ENCODE results near the gene IGF1.

The IGF1 gene

DNA sequence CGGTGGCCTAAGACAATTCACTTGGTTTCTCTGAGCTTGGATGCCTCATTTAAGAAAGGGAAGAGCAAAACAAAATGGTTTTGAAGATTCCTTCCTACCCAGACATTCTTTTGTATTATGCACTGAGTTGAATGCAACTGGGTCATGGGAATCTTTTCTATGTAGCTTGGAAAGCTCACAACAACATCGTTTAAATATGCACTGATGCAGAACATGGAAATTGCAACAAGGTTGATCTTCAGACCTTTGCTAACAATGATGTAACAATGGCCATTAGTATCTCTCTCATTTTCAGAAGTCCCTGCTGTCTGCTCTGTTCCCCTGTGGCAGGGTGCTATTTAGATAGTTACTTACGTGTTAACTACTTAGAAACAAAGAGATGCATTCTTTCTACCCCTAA, 30.1 kb upstream of the IGF1 start:
- TF ChIP-seq, protein P1, sequence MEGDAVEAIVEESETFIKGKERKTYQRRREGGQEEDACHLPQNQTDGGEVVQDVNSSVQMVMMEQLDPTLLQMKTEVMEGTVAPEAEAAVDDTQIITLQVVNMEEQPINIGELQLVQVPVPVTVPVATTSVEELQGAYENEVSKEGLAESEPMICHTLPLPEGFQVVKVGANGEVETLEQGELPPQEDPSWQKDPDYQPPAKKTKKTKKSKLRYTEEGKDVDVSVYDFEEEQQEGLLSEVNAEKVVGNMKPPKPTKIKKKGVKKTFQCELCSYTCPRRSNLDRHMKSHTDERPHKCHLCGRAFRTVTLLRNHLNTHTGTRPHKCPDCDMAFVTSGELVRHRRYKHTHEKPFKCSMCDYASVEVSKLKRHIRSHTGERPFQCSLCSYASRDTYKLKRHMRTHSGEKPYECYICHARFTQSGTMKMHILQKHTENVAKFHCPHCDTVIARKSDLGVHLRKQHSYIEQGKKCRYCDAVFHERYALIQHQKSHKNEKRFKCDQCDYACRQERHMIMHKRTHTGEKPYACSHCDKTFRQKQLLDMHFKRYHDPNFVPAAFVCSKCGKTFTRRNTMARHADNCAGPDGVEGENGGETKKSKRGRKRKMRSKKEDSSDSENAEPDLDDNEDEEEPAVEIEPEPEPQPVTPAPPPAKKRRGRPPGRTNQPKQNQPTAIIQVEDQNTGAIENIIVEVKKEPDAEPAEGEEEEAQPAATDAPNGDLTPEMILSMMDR (IDR thresholded peaks at IDR 0.05; ENCODE audit: insufficient read depth, low read length, missing control alignments): no peak
- no peak for DNase-seq (ENCODE audit: low read depth, low spot score)
- ChIA-PET POLR2A (no interaction called here), CTCF (interaction anchor here (1.3 kb wide), 1 partner anchor 230 kb away, joined by 8 read pairs; no protein-coding TSS in a partner anchor)
- no peak overlapping the region for H3K4me3 ChIP-seq (ENCODE audit: low read depth, low read length)

DNA sequence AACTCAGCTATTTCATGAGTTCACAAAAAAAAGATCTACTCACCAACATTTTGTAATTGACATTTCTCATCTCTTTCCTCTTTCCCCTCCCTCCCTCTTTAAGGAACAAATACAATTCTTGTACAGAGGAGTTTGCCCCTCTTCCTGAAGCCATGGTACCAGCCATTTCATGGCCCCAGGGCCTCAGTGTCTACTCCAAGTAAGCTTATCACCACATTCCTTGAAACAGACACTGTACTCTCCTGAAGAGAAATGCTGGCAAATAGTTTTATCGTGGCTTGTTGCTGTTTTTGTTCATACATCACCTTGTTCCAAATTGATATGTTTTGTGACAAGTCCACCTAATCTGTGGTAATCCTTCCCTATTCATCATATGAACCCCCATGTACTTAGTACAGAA, 29.7 kb upstream of the IGF1 start:
- DNase-seq (ENCODE audit: low read depth, low spot score): no peak
- POLR2A ChIA-PET: no interaction called here
- CTCF ChIA-PET: interaction anchor here (1.1 to 1.3 kb wide), 2 partner anchors 192 to 230 kb away, joined by 3 to 8 read pairs; no protein-coding TSS in a partner anchor
- TF ChIP-seq, protein P1 (IDR thresholded peaks at IDR 0.05; ENCODE audit: insufficient read depth, low read length, missing control alignments): no peak
- no peak overlapping the region for H3K4me3 ChIP-seq (ENCODE audit: low read depth, low read length)

DNA sequence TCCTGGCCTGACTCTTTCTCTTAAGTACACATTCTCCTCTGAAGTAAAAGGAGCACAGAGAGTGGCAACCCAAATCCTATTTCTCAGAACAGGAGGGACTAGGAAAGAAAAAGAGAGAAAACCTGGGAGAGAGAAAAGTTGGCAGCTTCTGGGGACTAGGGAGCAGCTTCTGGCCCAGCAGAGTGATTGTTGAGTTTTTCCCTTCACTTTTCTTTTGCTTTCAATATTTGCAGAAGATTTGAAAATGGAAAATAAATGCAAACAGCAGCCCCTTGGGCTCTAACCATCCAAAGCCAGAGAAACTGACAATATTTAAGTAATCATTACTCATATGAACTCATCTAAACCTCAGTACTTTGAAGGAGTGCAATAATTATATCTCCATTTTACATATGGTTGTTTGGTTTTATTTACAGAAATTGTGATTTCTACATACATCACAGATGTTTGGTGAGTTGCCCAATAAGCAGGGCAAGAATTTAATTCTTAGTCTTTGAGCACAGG, 28.8 kb upstream of the IGF1 start:
- TF ChIP-seq, protein P1 (IDR thresholded peaks at IDR 0.05; ENCODE audit: insufficient read depth, low read length, missing control alignments): no peak
- POLR2A ChIA-PET: no interaction called here
- CTCF ChIA-PET: interaction anchor here (1.1 kb wide), 1 partner anchor 193 kb away, joined by 3 read pairs; no protein-coding TSS in a partner anchor
- DNase-seq (ENCODE audit: low read depth, low spot score): no peak
- H3K4me3 ChIP-seq (ENCODE audit: low read depth, low read length): no peak overlapping the region

DNA sequence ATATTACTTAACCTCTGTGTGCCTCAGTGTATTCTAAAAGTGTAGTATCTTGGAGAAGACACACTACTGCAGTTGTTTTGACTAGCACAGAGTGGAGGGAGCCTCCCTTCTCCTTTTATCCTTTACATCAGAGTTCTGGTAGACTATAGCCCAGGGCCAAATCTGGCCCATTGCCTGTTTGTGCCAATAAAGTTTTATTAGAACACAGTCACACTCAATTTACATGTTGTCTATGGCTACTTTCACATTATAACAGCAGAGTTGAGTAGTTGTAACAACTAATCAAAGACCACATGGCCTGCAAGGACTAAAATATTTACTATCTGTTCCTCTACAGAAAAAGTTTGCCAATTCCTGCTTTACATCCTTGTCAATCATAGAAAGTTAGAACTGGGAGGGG, 27.7 kb upstream of the IGF1 start:
- POLR2A ChIA-PET: no interaction called here
- DNase-seq (ENCODE audit: low read depth, low spot score): no peak
- TF ChIP-seq, protein P1 (IDR thresholded peaks at IDR 0.05; ENCODE audit: insufficient read depth, low read length, missing control alignments): no peak
- no peak overlapping the region for H3K4me3 ChIP-seq (ENCODE audit: low read depth, low read length)
- CTCF ChIA-PET: no interaction called here

GRCh38 chr12:102507301-102507700, 26.9 kb upstream of the IGF1 start:
- H3K4me3 ChIP-seq (ENCODE audit: low read depth, low read length): no peak overlapping the region
- no peak for DNase-seq (ENCODE audit: low read depth, low spot score)
- ChIA-PET POLR2A (no interaction called here), CTCF (no interaction called here)
- TF ChIP-seq, protein P1 (IDR thresholded peaks at IDR 0.05; ENCODE audit: insufficient read depth, low read length, missing control alignments): no peak

- POLR2A ChIA-PET: no interaction called here
- H3K4me3 ChIP-seq (ENCODE audit: low read depth, low read length): no peak overlapping the region
- TF ChIP-seq, protein P1 (IDR thresholded peaks at IDR 0.05; ENCODE audit: insufficient read depth, low read length, missing control alignments): no peak
- DNase-seq (ENCODE audit: low read depth, low spot score): no peak
- CTCF ChIA-PET: interaction anchor here (1.7 kb wide), 1 partner anchor 20 kb away, joined by 5 read pairs; no protein-coding TSS in a partner anchor
Measured at GRCh38 chr12:102504871-102505270, 24.5 kb upstream of the IGF1 start.
